Endothelial cell of umbilical vein (primary cell): Measurements from ENCODE around the gene QPCTL. TPM values are rescaled to one million over a fixed set of nuclear protein-coding genes. Genes with fewer than 3 reads are reported as not detected.

Source experiments
- BruUV-seq: library from RNA; stranded (reverse); fragments of 400-500 nt; replicated peaks from 2 replicates; lab custom pipeline; 2021; lab: Mats Ljungman, UMichigan
- CTCF ChIA-PET: fragments of 300-600, 350-600 bp; sonication (Branson Sonifier 250); formaldehyde crosslinking; loops from one replicate; lab custom pipeline; 2021; ENCODE audit warnings: antibody characterized with exemption, inconsistent platforms; lab: Charles Lee
- POLR2A ChIA-PET: fragments of 300-600, 350-600 bp; sonication (Branson Sonifier 250); formaldehyde crosslinking; loops from one replicate; lab custom pipeline; 2021; ENCODE audit warnings: antibody characterized with exemption, inconsistent platforms; lab: Charles Lee
- DNase-seq: peaks from one replicate; pipeline ENCODE4 v3.0.0-alpha.2; 2011; ENCODE audit warnings: low read depth, low spot score
- FAIRE-seq: peaks from 2 replicates; lab custom pipeline; 2011; peaks lifted over from hg19 to GRCh38; lab: Jason Lieb, UNC
- H2AFZ ChIP-seq: 2 replicates; pipeline ENCODE4 v1.6.0; 2012; ENCODE audit warnings: low read depth, low read length, control low read depth, inconsistent platforms
- H3K27ac ChIP-seq: 2 replicates; pipeline ENCODE4 v1.5.1; 2011; ENCODE audit warnings: low read depth, mild to moderate bottlenecking, control low read depth, low read length, moderate library complexity; ENCODE audit not compliant: insufficient read depth
- H3K27me3 ChIP-seq, 2 experiments: 2 replicates each; pipeline versions ENCODE4 v1.6.0 to v1.6.1; 2011; ENCODE audit warnings: low read length in 2 of 2, mixed read lengths in 1 of 2; ENCODE audit not compliant: control insufficient read depth in 2 of 2, insufficient read depth in 2 of 2
- H3K36me3 ChIP-seq, 2 experiments: 2 replicates in 1 of 2; 3 replicates in 1 of 2; pipeline ENCODE4 v1.5.1; 2011; ENCODE audit warnings: low read length in 2 of 2, mild to moderate bottlenecking in 1 of 2, moderate library complexity in 1 of 2; ENCODE audit not compliant: control insufficient read depth in 2 of 2, insufficient read depth in 2 of 2; ENCODE audit errors: extremely low read depth in 1 of 2
- H3K4me1 ChIP-seq: 3 replicates; pipeline ENCODE4 v1.5.1; 2011; ENCODE audit warnings: mild to moderate bottlenecking, low read length; ENCODE audit not compliant: control insufficient read depth, insufficient read depth; ENCODE audit errors: extremely low read depth
- H3K4me2 ChIP-seq: 2 replicates; pipeline ENCODE4 v1.6.1; 2011; ENCODE audit warnings: low read length, control low read depth, mixed read lengths; ENCODE audit not compliant: insufficient read depth
- H3K4me3 ChIP-seq, 3 experiments: fragments of 200-600 bp in 1 of 3; sonication (generic), shearing (Covaris generic) in 1 of 3; replicated peaks in 1 of 3; 2 replicates each; pipeline ENCODE4 v1.5.1; 2011 to 2016; ENCODE audit warnings: control low read depth in 3 of 3, low read length in 3 of 3, mild to moderate bottlenecking in 2 of 3, inconsistent platforms in 1 of 3, low read depth in 1 of 3, moderate library complexity in 1 of 3; ENCODE audit not compliant: insufficient read depth in 1 of 3
- H3K79me2 ChIP-seq: 2 replicates; pipeline ENCODE4 v1.6.0; 2012; ENCODE audit warnings: low read length, inconsistent platforms; ENCODE audit not compliant: control insufficient read depth, insufficient read depth
- H3K9ac ChIP-seq: replicated peaks from 2 replicates; pipeline ENCODE3; 2011; ENCODE audit warnings: low read length, control low read depth; ENCODE audit not compliant: insufficient read depth; ENCODE audit errors: extremely low read depth
- H3K9me1 ChIP-seq: replicated peaks from 3 replicates; pipeline ENCODE4 v1.6.0; 2011; ENCODE audit warnings: mild to moderate bottlenecking, low read length; ENCODE audit not compliant: control insufficient read depth, insufficient read depth; ENCODE audit errors: extremely low read depth
- H3K9me3 ChIP-seq: replicated peaks from 2 replicates; pipeline ENCODE4 v1.5.1; 2012; ENCODE audit warnings: low read length, inconsistent platforms; ENCODE audit not compliant: control insufficient read depth, insufficient read depth
- H4K20me1 ChIP-seq: replicated peaks from 2 replicates; pipeline ENCODE3; 2011; ENCODE audit warnings: mild to moderate bottlenecking, low read length; ENCODE audit not compliant: control insufficient read depth, insufficient read depth; ENCODE audit errors: extremely low read depth
- EZH2 ChIP-seq: IDR thresholded peaks from 2 replicates; pipeline ENCODE4 v1.6.1; 2012; ENCODE audit warnings: borderline replicate concordance, low read depth, mild to moderate bottlenecking, moderate library complexity, low read length, inconsistent platforms; ENCODE audit not compliant: severe bottlenecking
- FOS ChIP-seq: IDR thresholded peaks from 2 replicates; pipeline ENCODE4 v1.6.1; 2011; ENCODE audit warnings: mild to moderate bottlenecking, low read length, moderate library complexity, borderline replicate concordance; ENCODE audit not compliant: insufficient read depth
- GATA2 ChIP-seq: IDR thresholded peaks from 2 replicates; pipeline ENCODE4 v1.7.0; 2011; ENCODE audit warnings: low read depth, mild to moderate bottlenecking, moderate library complexity, mixed read lengths, low read length; ENCODE audit not compliant: insufficient read length, insufficient read depth
- JUN ChIP-seq: IDR thresholded peaks from 2 replicates; pipeline ENCODE4 v1.6.1; 2011; ENCODE audit warnings: borderline replicate concordance, low read depth; ENCODE audit not compliant: insufficient read length, insufficient read depth
- MYC ChIP-seq: IDR thresholded peaks from one replicate; pipeline ENCODE4 v1.6.1; 2011; ENCODE audit warnings: mild to moderate bottlenecking, low read depth, low read length
- POLR2A ChIP-seq: IDR thresholded peaks from 2 replicates; pipeline ENCODE4 v1.6.1; 2012; ENCODE audit warnings: low read depth, mild to moderate bottlenecking, control low read depth, low read length
- POLR2AphosphoS5 ChIP-seq: IDR thresholded peaks from 2 replicates; pipeline ENCODE4 v1.6.1; 2012; ENCODE audit warnings: low read depth, mild to moderate bottlenecking, control low read depth, low read length, moderate library complexity; ENCODE audit not compliant: insufficient read depth
- dilution Hi-C: fragments of 300-500 bp; cut with MboI; formaldehyde crosslinking; loops from one replicate; pipeline ENCODE4 v1.15.0; 2019; ENCODE audit warnings: low sequenced_read_pairs; ENCODE audit not compliant: extremely low pct_ligation_motif_present
- intact Hi-C: fragments of 100-400 bp; cut with micrococcal nuclease; formaldehyde crosslinking; loops from one replicate; pipeline ENCODE4 v1.10.0; 2022
- polyA plus RNA-seq, 4 experiments: library from polyadenylated mRNA; depleted of rRNA in 3 of 4; stranded (reverse) in 3 of 4; unstranded in 1 of 4; fragments of >200 nt; gene quantifications; 2 replicates each; pipeline versions ENCODE4 v1.2.1 to v1.2.3, GENCODE V29; 2011 to 2012; ENCODE audit warnings: missing spikeins in 1 of 4
- total RNA-seq: library from RNA; stranded (reverse); gene quantifications from 2 replicates; pipeline ENCODE4 v1.2.3, GENCODE V29; 2021
- TF ChIP-seq, protein P1 (sequence below), 2 donors: IDR thresholded peaks; 1 replicate in 1 of 2; 2 replicates in 1 of 2; pipeline ENCODE4 v1.5.1; 2011; ENCODE audit warnings: low read length in 2 of 2, mild to moderate bottlenecking in 2 of 2, moderate library complexity in 2 of 2, control low read depth in 1 of 2, inconsistent platforms in 1 of 2, low read depth in 1 of 2; ENCODE audit not compliant: insufficient read depth in 1 of 2; ENCODE audit errors: extremely low read depth in 1 of 2
- TF ChIP-seq, protein P2 (sequence below): IDR thresholded peaks from 2 replicates; pipeline ENCODE4 v1.6.1; 2011; ENCODE audit not compliant: insufficient read depth, insufficient read length

The QPCTL gene
- total and polyA plus RNA-seq, 2 donors (not counting 3 experiments of a cell fraction or from before 2014, with no cell fraction given) = 17.6 to 22.5 TPM

DNA sequence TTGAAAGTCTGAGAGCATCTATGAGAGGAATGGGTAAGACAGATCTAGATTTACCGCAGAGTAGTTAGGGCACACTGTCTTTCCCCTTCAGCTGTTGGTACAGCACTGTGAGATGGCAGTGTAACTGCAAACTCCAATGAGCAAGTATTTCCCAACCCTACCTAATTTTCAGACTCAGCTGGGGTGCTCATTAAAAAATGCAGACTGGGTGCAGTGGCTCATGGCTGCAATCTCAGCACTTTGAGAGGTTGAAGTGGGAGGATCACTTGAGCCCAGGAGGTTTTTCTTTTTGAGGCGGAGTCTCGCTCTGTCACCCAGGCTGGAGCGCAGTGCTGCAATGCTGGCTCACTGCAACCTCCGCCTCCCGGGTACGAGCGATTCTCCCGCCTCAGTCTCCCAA is 12.6 kb downstream of the QPCTL start:
- ChIA-PET POLR2A (interaction anchor here (0.5 kb wide), 1 partner anchor 56 kb away, joined by 3 read pairs; no protein-coding TSS in a partner anchor), CTCF (interaction anchor here (1.4 to 1.8 kb wide), 2 partner anchors 12 kb away, joined by 3 to 7 read pairs; partner anchors contain the start of gene QPCTL)
- H2AFZ ChIP-seq = no peak overlapping the region
- no peaks in the 10 kb centered on the region for H3K4me1 ChIP-seq
- H3K79me2 ChIP-seq = no peaks in the 10 kb centered on the region
- DNase-seq = no peak
- H3K9ac ChIP-seq = no peak overlapping the region
- H3K9me3 ChIP-seq = no peaks in the 10 kb centered on the region
- no peak overlapping the region for H3K4me3 ChIP-seq
- no peaks in the 10 kb centered on the region for H3K9me1 ChIP-seq
- no peak overlapping the region for H3K4me2 ChIP-seq
- no peak for TF ChIP-seq POLR2AphosphoS5
- TF ChIP-seq, protein P1, sequence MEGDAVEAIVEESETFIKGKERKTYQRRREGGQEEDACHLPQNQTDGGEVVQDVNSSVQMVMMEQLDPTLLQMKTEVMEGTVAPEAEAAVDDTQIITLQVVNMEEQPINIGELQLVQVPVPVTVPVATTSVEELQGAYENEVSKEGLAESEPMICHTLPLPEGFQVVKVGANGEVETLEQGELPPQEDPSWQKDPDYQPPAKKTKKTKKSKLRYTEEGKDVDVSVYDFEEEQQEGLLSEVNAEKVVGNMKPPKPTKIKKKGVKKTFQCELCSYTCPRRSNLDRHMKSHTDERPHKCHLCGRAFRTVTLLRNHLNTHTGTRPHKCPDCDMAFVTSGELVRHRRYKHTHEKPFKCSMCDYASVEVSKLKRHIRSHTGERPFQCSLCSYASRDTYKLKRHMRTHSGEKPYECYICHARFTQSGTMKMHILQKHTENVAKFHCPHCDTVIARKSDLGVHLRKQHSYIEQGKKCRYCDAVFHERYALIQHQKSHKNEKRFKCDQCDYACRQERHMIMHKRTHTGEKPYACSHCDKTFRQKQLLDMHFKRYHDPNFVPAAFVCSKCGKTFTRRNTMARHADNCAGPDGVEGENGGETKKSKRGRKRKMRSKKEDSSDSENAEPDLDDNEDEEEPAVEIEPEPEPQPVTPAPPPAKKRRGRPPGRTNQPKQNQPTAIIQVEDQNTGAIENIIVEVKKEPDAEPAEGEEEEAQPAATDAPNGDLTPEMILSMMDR (IDR thresholded peaks at IDR 0.05; ENCODE audit: extremely low read depth in 1 of 2, insufficient read depth in 1 of 2, low read depth in 1 of 2, low read length in 2 of 2) = no peak
- no peak for TF ChIP-seq FOS
- no peak for TF ChIP-seq POLR2A
- no peak for TF ChIP-seq GATA2
- no peak for TF ChIP-seq MYC
- TF ChIP-seq, protein P2, sequence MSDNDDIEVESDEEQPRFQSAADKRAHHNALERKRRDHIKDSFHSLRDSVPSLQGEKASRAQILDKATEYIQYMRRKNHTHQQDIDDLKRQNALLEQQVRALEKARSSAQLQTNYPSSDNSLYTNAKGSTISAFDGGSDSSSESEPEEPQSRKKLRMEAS = no peak
- TF ChIP-seq EZH2 = no peak
- no peak for TF ChIP-seq JUN
- no peaks in the 10 kb centered on the region for H3K27me3 ChIP-seq
- FAIRE-seq = no peak
- no peaks in the 10 kb centered on the region for H4K20me1 ChIP-seq
- intact Hi-C loops = no loop called here
- BruUV-seq = no TSS peak
- dilution Hi-C loops = no loop called here
- no peak overlapping the region for H3K27ac ChIP-seq
- peaks cover 0 to 3% of the 10 kb centered on the region in 2 experiments for H3K36me3 ChIP-seq
